GM19463 (cell line): ENCODE measurements around the gene CASP8AP2.
A peak's percentile ranks its signal among the peaks of the same experiment; 100 is the strongest.
"Not testable (repeated sequence)": the region's sequence is repeated elsewhere in the genome, so short reads cannot be mapped to it uniquely, and the experiment has no call there.

ENCODE experiments used
- ATAC-seq: cut with Tn5 transposase; IDR thresholded peaks from one replicate; pipeline ENCODE4 v1.9.1; 2021; ENCODE audit warnings: mild to moderate bottlenecking, moderate library complexity; ENCODE audit not compliant: unreplicated experiment

CASP8AP2 gene

DNA sequence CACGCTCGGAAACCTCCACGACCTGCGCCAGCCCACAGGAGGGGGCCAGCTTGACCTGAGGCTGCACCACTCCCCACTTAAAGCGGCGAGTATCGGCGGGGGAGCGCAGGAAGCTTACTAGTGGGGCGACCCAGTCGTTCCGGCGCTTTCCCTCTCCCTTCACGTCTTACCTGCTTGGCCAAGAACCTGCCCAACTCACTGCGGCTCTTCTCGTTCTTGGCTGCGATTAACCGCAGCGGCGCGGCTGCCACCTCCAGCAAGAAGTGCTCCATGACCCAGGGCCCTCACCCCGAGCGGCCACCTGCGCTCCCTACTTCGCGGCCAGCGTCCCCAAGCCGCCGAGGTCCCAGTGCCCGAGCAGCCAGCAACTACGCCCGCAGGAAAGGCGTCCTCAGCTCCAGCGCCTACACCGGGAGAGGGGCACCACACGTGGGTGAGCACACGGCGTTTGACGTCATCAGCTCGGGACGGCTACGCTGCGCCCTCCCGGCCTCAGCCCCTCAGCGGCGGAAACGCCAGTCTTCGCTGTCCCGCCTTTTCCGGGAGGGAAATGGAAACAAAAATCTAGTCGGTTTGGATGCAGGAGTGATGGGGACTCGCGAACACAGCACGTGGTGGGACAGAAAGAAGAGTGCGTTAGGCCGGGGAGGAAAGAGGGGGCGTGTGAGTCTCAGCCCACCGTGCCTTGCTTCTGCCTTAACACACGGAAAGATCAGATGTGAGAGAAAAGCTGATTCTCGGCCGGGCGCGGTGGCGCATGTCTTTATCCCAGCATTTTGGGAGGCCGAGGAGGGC, 10.1 kb upstream of the CASP8AP2 start, which contains the start of gene MDN1:
Gene MDN1 (minus strand): TSS at position 459 of the 795 bp plus-strand sequence. CDS start 187 bp downstream, at position 272.
- peak; percentile 99 for ATAC-seq

GRCh38 chr6:89826029-89826528, 3.6 kb upstream of the CASP8AP2 start:
- ATAC-seq = no peak

DNA sequence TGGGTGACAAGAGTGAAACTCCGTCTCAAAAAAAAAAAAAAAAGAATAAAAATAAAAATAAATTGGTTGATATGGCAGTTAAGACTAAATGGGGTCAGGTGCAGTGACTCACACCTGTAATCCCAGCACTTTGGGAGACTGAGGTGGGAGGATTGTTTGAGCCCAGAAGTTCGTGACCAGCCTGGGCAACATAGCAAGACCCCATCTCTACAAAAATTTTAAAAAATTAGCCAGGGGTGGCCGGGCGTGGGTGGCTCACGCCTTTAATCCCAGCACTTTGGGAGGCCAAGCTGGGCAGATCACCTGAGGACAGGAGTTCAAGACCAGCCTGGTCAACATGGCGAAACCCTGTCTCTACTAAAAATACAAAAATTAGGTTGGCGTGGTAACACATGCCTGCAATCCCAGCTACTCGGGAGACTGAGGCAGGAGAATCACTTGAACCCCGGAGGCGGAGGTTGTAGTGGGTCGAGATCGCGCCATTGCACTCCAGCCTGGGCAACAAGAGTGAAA, 1.1 kb upstream of the CASP8AP2 start:
- not testable (repeated sequence) for ATAC-seq

DNA sequence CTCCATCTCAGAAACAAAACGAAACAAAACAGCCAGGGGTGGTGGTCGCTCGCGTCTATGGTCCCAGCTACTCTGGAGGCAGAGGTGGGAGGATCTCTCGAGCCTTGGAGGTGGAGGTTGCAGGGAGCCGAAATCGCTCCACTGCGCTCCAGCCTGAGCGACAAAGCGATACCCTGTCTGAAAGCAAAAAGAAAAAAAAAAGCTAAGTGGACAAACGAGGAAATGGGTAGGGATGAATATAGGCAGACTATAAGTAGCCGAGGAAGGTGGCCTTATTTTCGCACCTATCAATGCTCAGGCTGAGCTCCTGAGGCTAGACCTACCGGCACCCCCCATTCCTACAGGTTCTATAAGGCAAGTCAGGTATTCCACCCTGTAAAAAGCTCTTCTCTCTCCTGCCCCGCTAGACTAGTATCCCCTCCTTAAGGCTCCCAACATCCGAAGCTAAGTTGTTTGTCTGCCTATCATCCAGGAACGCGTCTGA, 650 bp upstream of the CASP8AP2 start:
- ATAC-seq = peak; percentile 27

DNA sequence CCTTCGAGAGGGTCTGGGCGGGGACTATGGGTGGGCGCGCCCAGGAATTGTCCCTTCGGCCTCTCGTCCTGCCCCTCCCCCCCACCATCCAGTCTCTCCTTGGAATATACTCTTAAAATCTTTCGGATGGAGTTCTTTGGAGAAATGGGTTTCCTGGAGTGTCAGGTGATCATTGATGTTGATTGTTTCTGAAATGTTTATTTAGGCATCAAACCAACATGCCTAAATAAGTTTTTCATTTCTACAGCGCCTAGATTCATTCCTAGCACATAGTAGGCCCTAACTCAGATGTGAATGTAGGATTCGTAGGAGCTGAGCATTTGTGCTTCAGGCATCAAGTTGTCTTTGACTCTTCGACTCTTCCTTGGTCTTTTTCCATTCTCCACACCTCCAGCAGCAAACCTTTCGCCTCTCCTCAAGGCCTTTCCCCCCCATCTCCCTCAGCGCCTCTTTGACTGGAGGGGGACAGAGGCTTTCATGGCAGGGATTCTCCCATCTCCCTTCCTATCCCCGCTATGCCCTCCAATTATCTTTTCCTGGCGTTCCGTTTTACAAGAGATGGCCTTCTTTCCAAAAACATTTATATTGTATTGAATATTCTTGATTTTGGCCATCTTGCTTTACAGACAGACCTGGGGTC, 610 bp downstream of the CASP8AP2 start:
- ATAC-seq = no peak

GRCh38 chr6:89834884-89835792, 5.5 kb downstream of the CASP8AP2 start:
- ATAC-seq = peak; percentile 97

- ATAC-seq = no peak
Observed at GRCh38 chr6:89836639-89837222, 7.1 kb downstream of the CASP8AP2 start.

DNA sequence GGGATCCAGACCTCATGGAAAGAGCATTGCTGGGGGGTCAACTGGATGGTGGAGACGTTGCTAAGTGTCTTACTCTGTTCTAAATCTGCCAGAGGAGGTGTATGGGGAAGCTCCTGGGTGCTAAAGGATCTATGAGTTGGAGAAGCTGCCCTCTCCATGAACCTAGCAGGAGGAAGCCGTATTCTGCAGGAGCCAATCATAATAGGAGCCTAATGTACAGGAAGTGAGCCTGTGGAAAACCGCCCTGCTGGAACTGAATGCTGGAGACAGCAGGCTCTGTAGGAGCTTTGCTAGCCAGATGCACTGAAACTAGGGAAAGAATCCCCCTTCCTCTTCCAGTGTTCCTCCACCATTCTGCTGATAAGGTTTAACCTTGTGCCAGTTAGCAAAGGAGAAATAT, 10.9 kb downstream of the CASP8AP2 start:
- no peak for ATAC-seq

DNA sequence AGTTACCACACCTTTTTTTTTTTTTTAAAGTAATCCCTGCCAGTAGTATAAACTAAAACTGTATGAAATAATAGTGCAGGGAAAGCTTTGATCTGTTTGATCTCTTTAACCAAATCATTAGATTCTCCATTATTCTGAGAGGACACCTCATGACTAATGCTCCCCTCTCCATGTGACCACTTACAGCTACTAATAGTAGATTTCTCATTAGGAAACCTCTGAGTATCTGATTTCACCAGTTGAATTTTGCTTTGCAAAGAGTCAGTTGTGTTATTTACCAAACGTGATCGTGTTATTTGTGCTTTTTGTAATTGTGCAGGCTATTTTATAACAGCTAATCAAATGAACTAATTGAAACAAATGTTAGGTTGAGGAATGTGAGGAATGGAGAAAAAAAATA, 12.5 kb downstream of the CASP8AP2 start:
- ATAC-seq = no peak

DNA sequence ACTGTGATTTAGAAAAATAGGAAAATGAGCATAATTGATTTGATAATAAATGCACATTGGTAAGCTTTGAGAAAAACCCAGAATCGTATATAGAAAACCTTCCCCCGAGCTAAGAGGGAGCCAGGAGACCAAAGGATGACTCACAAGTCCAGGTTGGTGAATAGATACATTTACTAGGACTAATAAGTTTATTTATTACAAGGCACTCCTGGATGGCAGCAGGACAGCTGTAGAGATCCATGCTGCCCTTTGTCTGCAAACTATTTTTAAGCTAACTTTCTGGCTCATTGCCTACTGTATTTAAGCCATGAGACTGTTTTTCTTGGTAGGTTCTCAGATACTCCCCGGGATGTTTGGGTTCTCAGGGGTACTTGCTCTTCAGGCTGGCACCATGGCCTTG, 13.4 kb downstream of the CASP8AP2 start:
- no peak for ATAC-seq

- not testable (repeated sequence) for ATAC-seq
Observed at GRCh38 chr6:89847513-89847912, 17.8 kb downstream of the CASP8AP2 start.

- no peak for ATAC-seq
Observed at GRCh38 chr6:89853068-89853467, 23.4 kb downstream of the CASP8AP2 start.

DNA sequence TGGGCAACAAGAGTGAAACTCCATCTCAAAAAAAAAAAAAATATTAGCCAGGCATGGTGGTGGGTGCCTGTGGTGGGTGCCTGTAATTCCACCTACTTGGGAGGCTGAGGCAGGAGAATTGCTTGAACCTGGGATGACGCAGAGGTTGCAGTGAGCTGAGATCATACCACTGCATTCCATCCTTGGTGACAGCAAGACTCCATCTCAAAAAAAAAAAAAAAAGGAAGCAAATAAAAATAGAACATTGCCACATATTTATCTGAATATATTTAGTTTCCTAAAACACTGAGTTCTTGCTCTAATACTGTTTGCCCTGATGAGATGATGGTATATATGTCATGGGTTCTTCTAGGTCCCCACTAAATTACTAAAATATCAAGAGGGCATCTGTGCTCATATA, 28.4 kb downstream of the CASP8AP2 start:
- no peak for ATAC-seq

DNA sequence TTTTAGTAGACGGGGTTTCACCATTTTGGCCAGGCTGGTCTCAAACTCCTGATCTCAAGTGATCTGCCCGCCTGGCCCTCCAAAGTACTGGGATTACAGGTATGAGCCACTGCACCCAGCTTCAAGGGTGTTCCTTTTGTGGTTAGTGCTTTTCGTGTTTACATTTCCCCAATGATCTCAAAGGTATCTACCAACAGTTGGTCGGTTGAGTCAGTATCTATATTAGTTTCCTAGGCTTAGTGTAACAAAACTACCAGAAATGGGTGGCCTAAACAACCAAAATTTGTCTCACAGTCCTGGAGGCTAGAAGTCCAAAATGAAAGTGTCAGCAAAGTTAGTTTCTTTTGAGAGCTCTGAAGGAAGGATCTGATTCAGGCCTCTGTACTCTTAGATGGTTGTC, 30.1 kb downstream of the CASP8AP2 start:
- peak; percentile 37 for ATAC-seq

- peak; percentile 60 for ATAC-seq
Observed at GRCh38 chr6:89862273-89862672, 32.6 kb downstream of the CASP8AP2 start.

DNA sequence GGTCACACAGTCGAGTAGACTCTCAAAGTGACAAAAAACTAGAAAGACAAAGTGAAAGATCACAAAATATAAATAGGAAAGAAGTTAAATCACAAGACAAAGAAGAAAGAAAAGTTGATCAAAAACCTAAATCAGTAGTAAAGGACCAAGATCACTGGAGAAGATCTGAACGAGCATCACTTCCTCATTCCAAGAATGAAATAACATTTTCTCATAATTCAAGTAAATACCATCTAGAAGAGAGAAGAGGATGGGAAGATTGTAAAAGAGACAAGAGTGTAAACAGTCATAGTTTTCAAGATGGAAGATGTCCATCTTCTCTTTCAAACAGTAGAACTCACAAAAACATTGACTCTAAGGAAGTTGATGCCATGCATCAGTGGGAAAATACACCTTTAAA, 33.0 kb downstream of the CASP8AP2 start:
- ATAC-seq = peak; percentile 18

GRCh38 chr6:89866024-89866678, 36.5 kb downstream of the CASP8AP2 start:
- no peak for ATAC-seq

DNA sequence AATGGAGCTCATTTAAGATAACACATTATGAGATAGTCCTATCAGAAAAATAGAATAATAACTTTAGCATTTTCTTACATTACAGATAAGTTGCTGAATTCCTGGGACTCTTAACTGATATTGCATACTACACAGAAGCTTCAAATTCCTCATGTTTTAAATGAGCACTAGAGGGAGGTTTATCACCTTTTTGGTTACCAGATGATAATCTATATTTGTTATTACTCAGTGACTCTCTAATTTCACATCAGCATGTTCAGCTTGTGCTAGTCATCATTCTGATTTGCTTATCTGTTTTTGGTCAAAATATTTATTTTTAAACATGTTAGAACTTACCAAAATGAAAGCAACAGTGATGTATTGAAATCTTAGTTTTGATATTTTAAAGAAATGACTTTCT, 44.0 kb downstream of the CASP8AP2 start:
- no peak for ATAC-seq

- no peak for ATAC-seq
Observed at GRCh38 chr6:89874438-89874837, 44.8 kb downstream of the CASP8AP2 start.
